H1 (cell line): ENCODE results near the gene KLF12. TPM values are rescaled to one million over a fixed set of nuclear protein-coding genes. Genes with fewer than 3 reads are reported as not detected.

Experiments used
- POU5F1 ChIP-seq: IDR thresholded peaks from 2 replicates; pipeline ENCODE4 v1.6.1; 2011; ENCODE audit warnings: low read depth, mild to moderate bottlenecking, low read length, moderate library complexity
- SP4 ChIP-seq: IDR thresholded peaks from 2 replicates; pipeline ENCODE4 v1.6.1; 2012; ENCODE audit warnings: low read length, inconsistent platforms
- polyA plus RNA-seq, 7 experiments: library from polyadenylated mRNA; depleted of rRNA in 3 of 7; stranded (reverse) in 5 of 7; unstranded in 2 of 7; fragments of >200 nt in 5 of 7; fragments of 200-250 nt in 2 of 7; gene quantifications; 1 replicate in 5 of 7; 2 replicates in 1 of 7; 4 replicates in 1 of 7; pipeline versions ENCODE4 v1.2.1 to v1.2.3, GENCODE V29; 2011 to 2013; ENCODE audit warnings: missing spikeins in 2 of 7, mixed read lengths in 2 of 7
- total RNA-seq: library from RNA; stranded (reverse); fragmentation: NEBNext Ultra II Directional; extraction: Animal tissue kit (Norgen Biotek cat#: 25700); gene quantifications from 2 replicates; pipeline ENCODE4 v1.2.1, GENCODE V29; 2021
- TF ChIP-seq, protein P1 (sequence below): fragments of 300-600 bp; sonication (generic); IDR thresholded peaks from 2 replicates; pipeline ENCODE4 v1.7.1; 2012; ENCODE audit warnings: low read length, moderate library complexity, mild to moderate bottlenecking, inconsistent platforms; ENCODE audit not compliant: insufficient replicate concordance

Gene KLF12
- total and polyA plus RNA-seq, 2 of the 8 experiments (the other 6 are each of a cell fraction or from before 2014, with no cell fraction given): 6.6 to 12.1 TPM

DNA sequence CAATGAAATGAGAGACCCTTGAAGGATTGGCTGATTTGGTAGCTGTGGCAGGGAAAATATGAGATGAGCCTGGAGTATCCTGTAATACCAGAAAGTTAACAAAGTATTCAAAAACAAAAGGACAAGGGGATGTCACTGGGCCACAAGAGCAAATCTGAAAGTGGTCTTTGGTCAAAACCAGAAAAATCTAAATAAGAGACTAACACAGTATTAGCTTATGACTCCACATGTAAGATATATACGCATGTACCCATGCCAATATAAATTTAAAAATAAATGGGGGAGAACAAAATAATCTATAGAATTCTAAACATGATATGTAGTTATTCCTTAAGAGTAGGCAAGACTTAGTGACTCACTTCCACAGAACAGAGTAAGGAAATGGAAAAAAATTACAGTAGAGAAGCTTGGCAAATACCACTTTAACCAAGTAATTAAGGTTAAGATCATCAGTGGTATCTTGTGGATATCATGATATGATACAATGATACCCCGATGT, 16.9 kb downstream of the KLF12 start (continued):
- TF ChIP-seq, protein P1, sequence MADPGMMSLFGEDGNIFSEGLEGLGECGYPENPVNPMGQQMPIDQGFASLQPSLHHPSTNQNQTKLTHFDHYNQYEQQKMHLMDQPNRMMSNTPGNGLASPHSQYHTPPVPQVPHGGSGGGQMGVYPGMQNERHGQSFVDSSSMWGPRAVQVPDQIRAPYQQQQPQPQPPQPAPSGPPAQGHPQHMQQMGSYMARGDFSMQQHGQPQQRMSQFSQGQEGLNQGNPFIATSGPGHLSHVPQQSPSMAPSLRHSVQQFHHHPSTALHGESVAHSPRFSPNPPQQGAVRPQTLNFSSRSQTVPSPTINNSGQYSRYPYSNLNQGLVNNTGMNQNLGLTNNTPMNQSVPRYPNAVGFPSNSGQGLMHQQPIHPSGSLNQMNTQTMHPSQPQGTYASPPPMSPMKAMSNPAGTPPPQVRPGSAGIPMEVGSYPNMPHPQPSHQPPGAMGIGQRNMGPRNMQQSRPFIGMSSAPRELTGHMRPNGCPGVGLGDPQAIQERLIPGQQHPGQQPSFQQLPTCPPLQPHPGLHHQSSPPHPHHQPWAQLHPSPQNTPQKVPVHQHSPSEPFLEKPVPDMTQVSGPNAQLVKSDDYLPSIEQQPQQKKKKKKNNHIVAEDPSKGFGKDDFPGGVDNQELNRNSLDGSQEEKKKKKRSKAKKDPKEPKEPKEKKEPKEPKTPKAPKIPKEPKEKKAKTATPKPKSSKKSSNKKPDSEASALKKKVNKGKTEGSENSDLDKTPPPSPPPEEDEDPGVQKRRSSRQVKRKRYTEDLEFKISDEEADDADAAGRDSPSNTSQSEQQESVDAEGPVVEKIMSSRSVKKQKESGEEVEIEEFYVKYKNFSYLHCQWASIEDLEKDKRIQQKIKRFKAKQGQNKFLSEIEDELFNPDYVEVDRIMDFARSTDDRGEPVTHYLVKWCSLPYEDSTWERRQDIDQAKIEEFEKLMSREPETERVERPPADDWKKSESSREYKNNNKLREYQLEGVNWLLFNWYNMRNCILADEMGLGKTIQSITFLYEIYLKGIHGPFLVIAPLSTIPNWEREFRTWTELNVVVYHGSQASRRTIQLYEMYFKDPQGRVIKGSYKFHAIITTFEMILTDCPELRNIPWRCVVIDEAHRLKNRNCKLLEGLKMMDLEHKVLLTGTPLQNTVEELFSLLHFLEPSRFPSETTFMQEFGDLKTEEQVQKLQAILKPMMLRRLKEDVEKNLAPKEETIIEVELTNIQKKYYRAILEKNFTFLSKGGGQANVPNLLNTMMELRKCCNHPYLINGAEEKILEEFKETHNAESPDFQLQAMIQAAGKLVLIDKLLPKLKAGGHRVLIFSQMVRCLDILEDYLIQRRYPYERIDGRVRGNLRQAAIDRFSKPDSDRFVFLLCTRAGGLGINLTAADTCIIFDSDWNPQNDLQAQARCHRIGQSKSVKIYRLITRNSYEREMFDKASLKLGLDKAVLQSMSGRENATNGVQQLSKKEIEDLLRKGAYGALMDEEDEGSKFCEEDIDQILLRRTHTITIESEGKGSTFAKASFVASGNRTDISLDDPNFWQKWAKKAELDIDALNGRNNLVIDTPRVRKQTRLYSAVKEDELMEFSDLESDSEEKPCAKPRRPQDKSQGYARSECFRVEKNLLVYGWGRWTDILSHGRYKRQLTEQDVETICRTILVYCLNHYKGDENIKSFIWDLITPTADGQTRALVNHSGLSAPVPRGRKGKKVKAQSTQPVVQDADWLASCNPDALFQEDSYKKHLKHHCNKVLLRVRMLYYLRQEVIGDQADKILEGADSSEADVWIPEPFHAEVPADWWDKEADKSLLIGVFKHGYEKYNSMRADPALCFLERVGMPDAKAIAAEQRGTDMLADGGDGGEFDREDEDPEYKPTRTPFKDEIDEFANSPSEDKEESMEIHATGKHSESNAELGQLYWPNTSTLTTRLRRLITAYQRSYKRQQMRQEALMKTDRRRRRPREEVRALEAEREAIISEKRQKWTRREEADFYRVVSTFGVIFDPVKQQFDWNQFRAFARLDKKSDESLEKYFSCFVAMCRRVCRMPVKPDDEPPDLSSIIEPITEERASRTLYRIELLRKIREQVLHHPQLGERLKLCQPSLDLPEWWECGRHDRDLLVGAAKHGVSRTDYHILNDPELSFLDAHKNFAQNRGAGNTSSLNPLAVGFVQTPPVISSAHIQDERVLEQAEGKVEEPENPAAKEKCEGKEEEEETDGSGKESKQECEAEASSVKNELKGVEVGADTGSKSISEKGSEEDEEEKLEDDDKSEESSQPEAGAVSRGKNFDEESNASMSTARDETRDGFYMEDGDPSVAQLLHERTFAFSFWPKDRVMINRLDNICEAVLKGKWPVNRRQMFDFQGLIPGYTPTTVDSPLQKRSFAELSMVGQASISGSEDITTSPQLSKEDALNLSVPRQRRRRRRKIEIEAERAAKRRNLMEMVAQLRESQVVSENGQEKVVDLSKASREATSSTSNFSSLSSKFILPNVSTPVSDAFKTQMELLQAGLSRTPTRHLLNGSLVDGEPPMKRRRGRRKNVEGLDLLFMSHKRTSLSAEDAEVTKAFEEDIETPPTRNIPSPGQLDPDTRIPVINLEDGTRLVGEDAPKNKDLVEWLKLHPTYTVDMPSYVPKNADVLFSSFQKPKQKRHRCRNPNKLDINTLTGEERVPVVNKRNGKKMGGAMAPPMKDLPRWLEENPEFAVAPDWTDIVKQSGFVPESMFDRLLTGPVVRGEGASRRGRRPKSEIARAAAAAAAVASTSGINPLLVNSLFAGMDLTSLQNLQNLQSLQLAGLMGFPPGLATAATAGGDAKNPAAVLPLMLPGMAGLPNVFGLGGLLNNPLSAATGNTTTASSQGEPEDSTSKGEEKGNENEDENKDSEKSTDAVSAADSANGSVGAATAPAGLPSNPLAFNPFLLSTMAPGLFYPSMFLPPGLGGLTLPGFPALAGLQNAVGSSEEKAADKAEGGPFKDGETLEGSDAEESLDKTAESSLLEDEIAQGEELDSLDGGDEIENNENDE: no peak
- no peak for TF ChIP-seq SP4
- no peak for TF ChIP-seq POU5F1
- TF ChIP-seq, all 59 proteins: peak for 0
